B cell (primary cell): ENCODE measurements around the gene THSD4. TPM values are rescaled to one million over a fixed set of nuclear protein-coding genes. Genes with fewer than 3 reads are reported as not detected.

Experiments used
- ATAC-seq: fragments of 200-7000 bp; cut with Tn5 transposase; one replicate; pipeline ENCODE4 v1.10.0; 2021; ENCODE audit warnings: low read depth, mild to moderate bottlenecking, moderate number of reproducible peaks, moderate library complexity
- CTCF ChIA-PET: fragments of 350-600 bp; sonication (Branson Sonifier 250); formaldehyde crosslinking; loops from one replicate; lab custom pipeline; 2021; ENCODE audit warnings: antibody characterized with exemption, inconsistent platforms; lab: Charles Lee
- POLR2A ChIA-PET: fragments of 350-600 bp; sonication (Branson Sonifier 250); formaldehyde crosslinking; loops from one replicate; lab custom pipeline; 2021; ENCODE audit warnings: antibody characterized with exemption; lab: Charles Lee
- DNase-seq: peaks from one replicate; pipeline ENCODE4 v3.0.0; 2013
- H2AFZ ChIP-seq: 2 replicates; pipeline ENCODE4 v1.6.1; 2012; ENCODE audit warnings: mild to moderate bottlenecking, low read depth, low read length; ENCODE audit not compliant: insufficient read depth, poor library complexity, severe bottlenecking
- H3K27ac ChIP-seq, 2 donors: 1 replicate in 1 of 2; 2 replicates in 1 of 2; pipeline ENCODE4 v1.5.1; 2012 to 2013; ENCODE audit warnings: low read length in 2 of 2, mild to moderate bottlenecking in 2 of 2, moderate library complexity in 1 of 2
- H3K27me3 ChIP-seq, 4 experiments: fragments of 200-600 bp in 1 of 4; sonication (generic) in 1 of 4; replicated peaks in 1 of 4; 1 replicate in 2 of 4; 2 replicates in 2 of 4; pipeline versions ENCODE4 v1.6.1 to v1.7.0; 2013 to 2016; ENCODE audit warnings: low read length in 3 of 4, mild to moderate bottlenecking in 2 of 4, mixed read lengths in 1 of 4, moderate library complexity in 1 of 4; ENCODE audit not compliant: insufficient read depth in 4 of 4, control insufficient read depth in 3 of 4; ENCODE audit errors: control extremely low read depth in 1 of 4
- H3K36me3 ChIP-seq, 2 experiments: replicated peaks in 1 of 2; 1 replicate in 1 of 2; 2 replicates in 1 of 2; pipeline versions ENCODE4 v1.6.1 to v1.7.1; 2013; ENCODE audit warnings: low read length in 1 of 2; ENCODE audit not compliant: insufficient read depth in 2 of 2, control insufficient read depth in 1 of 2; ENCODE audit errors: control extremely low read depth in 1 of 2, extremely low read depth in 1 of 2
- H3K4me1 ChIP-seq, 2 donors: fragments of 200-600 bp in 1 of 2; sonication (generic) in 1 of 2; 1 replicate in 1 of 2; 2 replicates in 1 of 2; pipeline versions ENCODE4 v1.5.1 to v1.6.1; 2013 to 2017; ENCODE audit warnings: low read length in 2 of 2; ENCODE audit not compliant: control insufficient read depth in 2 of 2, insufficient read depth in 2 of 2
- H3K4me2 ChIP-seq: replicated peaks from 2 replicates; pipeline ENCODE3; 2012; ENCODE audit warnings: mild to moderate bottlenecking, low read depth, low read length; ENCODE audit not compliant: poor library complexity, severe bottlenecking
- H3K4me3 ChIP-seq, 5 experiments: fragments of 200-600 bp in 1 of 5; sonication (generic) in 1 of 5; 1 replicate in 3 of 5; 2 replicates in 2 of 5; pipeline versions ENCODE4 v1.5.1 to v1.7.0; 2011 to 2016; ENCODE audit warnings: low read length in 4 of 5, mild to moderate bottlenecking in 4 of 5, low read depth in 2 of 5, control low read depth in 1 of 5, moderate library complexity in 1 of 5; ENCODE audit not compliant: insufficient read depth in 1 of 5; ENCODE audit errors: control extremely low read depth in 1 of 5, extremely low read depth in 1 of 5
- H3K79me2 ChIP-seq: fragments of 200-600 bp; sonication (generic); one replicate; pipeline ENCODE4 v1.6.0; 2016; ENCODE audit warnings: low read length; ENCODE audit not compliant: control insufficient read depth, insufficient read depth
- H3K9ac ChIP-seq: fragments of 200-600 bp; sonication (generic); 2 replicates; pipeline ENCODE4 v1.6.1; 2017; ENCODE audit warnings: mild to moderate bottlenecking, low read length, moderate library complexity
- H3K9me3 ChIP-seq, 3 donors: one replicate each; pipeline versions ENCODE4 v1.6.1 to v1.7.1; 2013; ENCODE audit warnings: low read length in 2 of 3; ENCODE audit not compliant: control insufficient read depth in 2 of 3, insufficient read depth in 1 of 3; ENCODE audit errors: control extremely low read depth in 1 of 3
- H4K20me1 ChIP-seq: 2 replicates; pipeline ENCODE4 v1.6.0; 2012; ENCODE audit warnings: mild to moderate bottlenecking, low read length; ENCODE audit not compliant: insufficient read depth, control insufficient read depth, poor library complexity, severe bottlenecking
- H3K27ac Mint-ChIP-seq: one replicate; pipeline ENCODE4 v1.8.0; 2021; ENCODE audit warnings: mixed read lengths
- H3K27me3 Mint-ChIP-seq: one replicate; pipeline ENCODE4 v1.8.0; 2021; ENCODE audit warnings: mixed read lengths
- H3K4me1 Mint-ChIP-seq: one replicate; pipeline ENCODE4 v1.8.0; 2021; ENCODE audit warnings: mixed read lengths
- H3K4me3 Mint-ChIP-seq: one replicate; pipeline ENCODE4 v1.8.0; 2021; ENCODE audit warnings: mixed read lengths
- H3K9me3 Mint-ChIP-seq: one replicate; pipeline ENCODE4 v1.8.0; 2022; ENCODE audit warnings: mixed read lengths; ENCODE audit not compliant: insufficient read depth
- EZH2 ChIP-seq: IDR thresholded peaks from 2 replicates; pipeline ENCODE4 v1.6.1; 2012; ENCODE audit warnings: borderline replicate concordance, low read depth, mild to moderate bottlenecking, moderate library complexity, low read length; ENCODE audit not compliant: insufficient read depth, poor library complexity, severe bottlenecking
- WGBS: methylation state at CpG from one replicate; pipeline ENCODE4 v1.1.5; 2013; ENCODE audit warnings: missing lambda C conversion rate; ENCODE audit not compliant: insufficient coverage; 5-methylcytosine and 5-hydroxymethylcytosine counted together
- intact Hi-C: fragments of 100-400 bp; cut with micrococcal nuclease; formaldehyde crosslinking; loops from one replicate; pipeline ENCODE4 v1.10.0; 2022
- polyA plus RNA-seq: library from polyadenylated mRNA; depleted of rRNA; stranded (reverse); fragments of >200 nt; gene quantifications from 2 replicates; pipeline ENCODE4 v1.2.3, GENCODE V29; 2012
- total RNA-seq, 2 donors: library from RNA; stranded (reverse); fragments of 120-200 nt in 1 of 2; gene quantifications; 1 replicate in 1 of 2; 2 replicates in 1 of 2; pipeline versions ENCODE4 v1.2.3 to v1.2.4, GENCODE V29; 2013 to 2022
- TF ChIP-seq, protein P1 (sequence below): fragments of 200-600 bp; IDR thresholded peaks from one replicate; pipeline ENCODE4 v1.8.0; 2022; ENCODE audit warnings: antibody characterized with exemption, mild to moderate bottlenecking

The THSD4 gene
- total and polyA plus RNA-seq, 2 donors (not counting 1 experiment from before 2014, with no cell fraction given), result not detected

DNA sequence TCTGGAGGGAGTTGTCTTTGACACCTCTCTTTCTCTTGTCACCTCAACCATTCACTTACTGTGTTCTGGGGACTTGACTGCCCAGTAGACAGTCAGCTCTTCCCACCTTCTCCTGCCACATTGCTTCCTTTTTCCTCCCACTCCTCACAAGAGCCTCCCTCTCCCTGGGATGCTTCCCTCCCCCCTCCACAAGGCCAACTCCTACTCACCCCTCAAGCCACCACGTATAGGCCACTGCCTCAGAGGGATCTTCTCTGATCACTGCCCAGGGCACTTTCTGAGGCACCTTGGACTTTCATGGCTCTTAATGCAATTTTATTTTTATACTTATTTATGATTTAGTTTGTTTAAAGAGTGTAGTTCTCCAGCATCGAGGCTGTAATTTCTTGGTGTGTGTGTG is 23.2 kb downstream of the THSD4 start:
- Mint-ChIP-seq H3K4me1 (no peaks in the 10 kb centered on the region), H3K27ac (no peak overlapping the region), H3K27me3 (peaks cover 10% of the 10 kb centered on the region), H3K9me3 (no peaks in the 10 kb centered on the region), H3K4me3 (no peak overlapping the region)
- ChIA-PET CTCF (no interaction called here), POLR2A (no interaction called here)
- Histone ChIP-seq H3K27me3 (peaks cover 0 to 2% (median 0%) of the 10 kb centered on the region in 4 experiments), H3K36me3 (no peaks in the 10 kb centered on the region), H3K79me2 (no peaks in the 10 kb centered on the region), H3K4me3 (no peak overlapping the region), H3K27ac (no peak overlapping the region), H3K4me1 (no peaks in the 10 kb centered on the region), H3K9me3 (peaks cover 0 to 5% (median 0%) of the 10 kb centered on the region in 3 donors), H3K9ac (no peak overlapping the region), H3K4me2 (no peak overlapping the region), H4K20me1 (no peaks in the 10 kb centered on the region), H2AFZ (no peak overlapping the region)
- intact Hi-C loops, result no loop called here
- no CpG with 5 or more reads among the region's 2 CpGs for WGBS
- no peak for DNase-seq
- TF ChIP-seq, protein P1, sequence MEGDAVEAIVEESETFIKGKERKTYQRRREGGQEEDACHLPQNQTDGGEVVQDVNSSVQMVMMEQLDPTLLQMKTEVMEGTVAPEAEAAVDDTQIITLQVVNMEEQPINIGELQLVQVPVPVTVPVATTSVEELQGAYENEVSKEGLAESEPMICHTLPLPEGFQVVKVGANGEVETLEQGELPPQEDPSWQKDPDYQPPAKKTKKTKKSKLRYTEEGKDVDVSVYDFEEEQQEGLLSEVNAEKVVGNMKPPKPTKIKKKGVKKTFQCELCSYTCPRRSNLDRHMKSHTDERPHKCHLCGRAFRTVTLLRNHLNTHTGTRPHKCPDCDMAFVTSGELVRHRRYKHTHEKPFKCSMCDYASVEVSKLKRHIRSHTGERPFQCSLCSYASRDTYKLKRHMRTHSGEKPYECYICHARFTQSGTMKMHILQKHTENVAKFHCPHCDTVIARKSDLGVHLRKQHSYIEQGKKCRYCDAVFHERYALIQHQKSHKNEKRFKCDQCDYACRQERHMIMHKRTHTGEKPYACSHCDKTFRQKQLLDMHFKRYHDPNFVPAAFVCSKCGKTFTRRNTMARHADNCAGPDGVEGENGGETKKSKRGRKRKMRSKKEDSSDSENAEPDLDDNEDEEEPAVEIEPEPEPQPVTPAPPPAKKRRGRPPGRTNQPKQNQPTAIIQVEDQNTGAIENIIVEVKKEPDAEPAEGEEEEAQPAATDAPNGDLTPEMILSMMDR, result no peak
- no peak for TF ChIP-seq EZH2
- no peak for ATAC-seq

DNA sequence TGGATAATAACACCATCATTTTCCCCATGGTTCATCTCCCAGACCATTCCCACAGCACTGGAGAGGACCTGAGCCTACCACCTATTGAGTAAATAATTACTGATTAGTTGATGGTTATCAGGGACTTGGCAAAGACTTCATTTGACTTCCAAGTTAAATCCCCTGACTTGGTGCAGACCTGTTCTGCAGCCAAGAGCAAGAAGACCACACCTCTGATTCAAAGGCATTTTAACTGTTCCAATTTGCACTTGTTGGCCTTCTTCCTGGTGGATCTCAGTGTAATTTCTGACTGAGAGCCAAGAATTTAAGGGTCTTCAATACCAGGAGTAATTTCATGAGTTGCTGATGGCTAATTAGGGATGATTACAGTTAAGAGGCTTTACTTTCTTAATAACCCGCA is 24.0 kb downstream of the THSD4 start:
- H4K20me1 ChIP-seq, result no peaks in the 10 kb centered on the region
- no CpG with 5 or more reads among the region's 1 CpG for WGBS
- ChIA-PET CTCF (no interaction called here), POLR2A (no interaction called here)
- intact Hi-C loops, result no loop called here
- no peak overlapping the region for H3K4me3 Mint-ChIP-seq
- no peaks in the 10 kb centered on the region for H3K4me1 Mint-ChIP-seq
- no peak overlapping the region for H3K27ac Mint-ChIP-seq
- H3K4me2 ChIP-seq, result no peak overlapping the region
- no peak overlapping the region for H2AFZ ChIP-seq
- H3K9ac ChIP-seq, result no peak overlapping the region
- TF ChIP-seq EZH2, result no peak
- TF ChIP-seq, protein P1, result no peak
- no peaks in the 10 kb centered on the region for H3K79me2 ChIP-seq
- no peak overlapping the region for H3K27ac ChIP-seq
- peaks cover 11% of the 10 kb centered on the region for H3K27me3 Mint-ChIP-seq
- peaks cover 0 to 2% (median 0%) of the 10 kb centered on the region in 4 experiments for H3K27me3 ChIP-seq
- no peaks in the 10 kb centered on the region for H3K9me3 Mint-ChIP-seq
- DNase-seq (no peak), ATAC-seq (no peak)
- H3K4me1 ChIP-seq, result no peaks in the 10 kb centered on the region
- no peaks in the 10 kb centered on the region for H3K36me3 ChIP-seq
- peaks cover 0 to 5% (median 0%) of the 10 kb centered on the region in 3 donors for H3K9me3 ChIP-seq
- H3K4me3 ChIP-seq, result no peak overlapping the region
